ENCODE data around the gene TWF2. TPM values are rescaled to one million over a fixed set of nuclear protein-coding genes. Genes with fewer than 3 reads are reported as not detected.

Gene TWF2
- total RNA-seq, result 96.8 and 120 TPM in 2 replicates

GRCh38 chr3:52238761-52239701, at the start of gene TWF2:
Gene TWF2, minus strand, starts transcription at chr3:52239158. Its CDS starts 142 bp downstream, at chr3:52239016.

GRCh38 chr3:52278510-52279069, 39.6 kb upstream of the TWF2 start, which contains the start of gene WDR82:
Gene WDR82, minus strand, starts transcription at chr3:52278649. Its CDS starts 288 bp downstream, at chr3:52278361.

GRCh38 chr3:52245322-52246263, 6.6 kb upstream of the TWF2 start, which contains the start of gene PPM1M:
Gene PPM1M, plus strand, starts transcription at chr3:52245759. Its CDS starts 66 bp downstream, at chr3:52245825.

GRCh38 chr3:52225452-52226228, 13.3 kb downstream of the TWF2 start, which contains the start of gene TLR9:
Gene TLR9, minus strand, starts transcription at chr3:52225645. Its CDS starts 116 bp downstream, at chr3:52225529.

GRCh38 chr3:52197842-52198625, 40.9 kb downstream of the TWF2 start, which contains the start of gene ALAS1:
Gene ALAS1, plus strand, starts transcription at chr3:52198160. Its CDS starts 1,082 bp downstream, at chr3:52199242.

Other genes starting within 250 kb of the TWF2 start
- gene RPL29, start 243.3 kb downstream of the TWF2 start, total RNA-seq, result 1,028 and 1,056 TPM in 2 replicates
- gene DUSP7, start 182.6 kb downstream of the TWF2 start, total RNA-seq, result 6.1 and 11.9 TPM in 2 replicates
- 5.5 and 15.0 TPM in 2 replicates for gene POC1A, start 84.7 kb downstream of the TWF2 start, total RNA-seq
- 45.7 and 68.5 TPM in 2 replicates for gene ALAS1, start 41.0 kb downstream of the TWF2 start, total RNA-seq
- under 0.01 and 0.17 TPM in 2 replicates for gene TLR9, start 13.5 kb downstream of the TWF2 start, total RNA-seq
- gene PPM1M, start 6.6 kb upstream of the TWF2 start, total RNA-seq, result 27.3 and 47.1 TPM in 2 replicates
- gene WDR82, start 39.5 kb upstream of the TWF2 start, total RNA-seq, result 66.3 and 69.6 TPM in 2 replicates
- gene GLYCTK, start 48.7 kb upstream of the TWF2 start, total RNA-seq, result 5.8 and 16.6 TPM in 2 replicates
- 1.9 and 5.0 TPM in 2 replicates for gene DNAH1, start 77.2 kb upstream of the TWF2 start, total RNA-seq
- 59.1 and 80.7 TPM in 2 replicates for gene BAP1, start 170.8 kb upstream of the TWF2 start, total RNA-seq
- gene PHF7, start 171.5 kb upstream of the TWF2 start, total RNA-seq, result 3.1 and 3.8 TPM in 2 replicates
- gene SEMA3G, start 205.9 kb upstream of the TWF2 start, total RNA-seq, result under 0.01 and 0.15 TPM in 2 replicates
- 0.66 TPM in 1 of 2 replicates, not detected in the other for gene TNNC1, start 214.9 kb upstream of the TWF2 start, total RNA-seq
- gene NISCH, start 216.4 kb upstream of the TWF2 start, total RNA-seq, result 76.1 and 104 TPM in 2 replicates

All from smooth muscle cell of trachea (primary cell).